ACHN (cell line): ENCODE data around the gene EP300.
"Not testable (repeated sequence)": the region's sequence is repeated elsewhere in the genome, so short reads cannot be mapped to it uniquely, and the experiment has no call there.

Experiments
- DNase-seq: peaks from one replicate; pipeline ENCODE4 v3.0.0-alpha.2; 2015
- in situ Hi-C: cut with HindIII; loops from 2 replicates; pipeline ENCODE4 v1.10.0; 2017; ENCODE audit warnings: low sequenced_read_pairs, low pct_ligation_motif_present, low pct_unique_long_range_greater_than_20kb

Gene EP300

DNA sequence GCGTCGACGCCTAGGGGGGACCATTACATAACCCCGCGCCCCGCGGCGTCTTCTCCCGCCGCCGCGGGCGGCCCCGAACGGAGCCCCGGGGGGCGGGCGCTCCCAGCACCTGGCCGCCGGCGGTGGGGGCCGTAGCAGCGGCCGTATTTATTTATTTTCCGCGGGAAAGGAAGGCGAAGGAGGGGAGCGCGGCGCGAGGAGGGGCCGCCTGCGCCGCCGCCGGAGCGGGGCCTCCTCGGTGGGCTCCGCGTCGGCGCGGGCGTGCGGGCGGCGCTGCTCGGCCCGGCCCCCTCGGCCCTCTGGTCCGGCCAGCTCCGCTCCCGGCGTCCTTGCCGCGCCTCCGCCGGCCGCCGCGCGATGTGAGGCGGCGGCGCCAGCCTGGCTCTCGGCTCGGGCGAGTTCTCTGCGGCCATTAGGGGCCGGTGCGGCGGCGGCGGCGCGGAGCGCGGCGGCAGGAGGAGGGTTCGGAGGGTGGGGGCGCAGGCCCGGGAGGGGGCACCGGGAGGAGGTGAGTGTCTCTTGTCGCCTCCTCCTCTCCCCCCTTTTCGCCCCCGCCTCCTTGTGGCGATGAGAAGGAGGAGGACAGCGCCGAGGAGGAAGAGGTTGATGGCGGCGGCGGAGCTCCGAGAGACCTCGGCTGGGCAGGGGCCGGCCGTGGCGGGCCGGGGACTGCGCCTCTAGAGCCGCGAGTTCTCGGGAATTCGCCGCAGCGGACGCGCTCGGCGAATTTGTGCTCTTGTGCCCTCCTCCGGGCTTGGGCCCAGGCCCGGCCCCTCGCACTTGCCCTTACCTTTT lies at the start of gene EP300:
Gene EP300 (plus strand): TSS at position 570 of the 795 bp plus-strand sequence. CDS start 413 bp downstream, outside the sequence.
- in situ Hi-C loops = no loop called here
- DNase-seq = peak; percentile 79

DNA sequence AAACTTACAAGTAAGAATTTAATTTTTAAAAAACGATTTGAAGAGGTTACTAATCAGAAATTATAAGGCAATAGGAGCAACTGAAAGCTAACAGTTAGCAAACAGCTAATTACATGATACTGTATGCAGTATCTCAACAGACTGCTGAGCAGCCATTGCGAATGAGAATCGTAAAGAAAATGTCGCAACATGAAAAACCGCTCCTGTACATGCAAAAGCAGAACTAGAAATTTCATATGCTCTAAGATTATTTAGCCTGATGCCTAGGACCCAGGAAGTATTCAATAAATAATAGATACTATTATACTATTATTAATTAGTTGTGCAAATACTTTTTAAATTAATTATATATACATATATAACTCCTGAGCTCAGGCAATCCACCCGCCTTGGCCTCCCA lies 48.7 kb upstream of the EP300 start:
- no peak for DNase-seq
- in situ Hi-C loops = no loop called here

DNA sequence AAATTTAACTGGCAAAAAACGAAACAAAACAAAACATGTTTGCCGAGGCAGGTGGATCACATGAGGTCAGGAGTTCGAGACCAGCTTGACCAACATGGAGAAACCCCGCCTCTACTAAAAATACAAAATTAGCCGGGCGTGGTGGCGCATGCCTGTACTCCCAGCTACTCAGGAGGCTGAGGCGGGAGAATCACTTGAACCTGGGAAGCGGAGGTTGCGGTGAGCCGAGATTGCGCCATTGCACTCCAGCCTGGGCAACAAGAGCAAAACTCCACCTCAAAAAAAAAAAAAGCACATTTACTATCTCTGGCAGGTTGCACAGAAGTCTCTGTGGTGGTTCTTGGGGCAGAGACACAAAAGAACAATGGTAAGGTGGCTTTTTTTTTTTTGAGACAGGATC lies 46.8 kb upstream of the EP300 start:
- DNase-seq, in situ Hi-C loops: not testable (repeated sequence)

DNA sequence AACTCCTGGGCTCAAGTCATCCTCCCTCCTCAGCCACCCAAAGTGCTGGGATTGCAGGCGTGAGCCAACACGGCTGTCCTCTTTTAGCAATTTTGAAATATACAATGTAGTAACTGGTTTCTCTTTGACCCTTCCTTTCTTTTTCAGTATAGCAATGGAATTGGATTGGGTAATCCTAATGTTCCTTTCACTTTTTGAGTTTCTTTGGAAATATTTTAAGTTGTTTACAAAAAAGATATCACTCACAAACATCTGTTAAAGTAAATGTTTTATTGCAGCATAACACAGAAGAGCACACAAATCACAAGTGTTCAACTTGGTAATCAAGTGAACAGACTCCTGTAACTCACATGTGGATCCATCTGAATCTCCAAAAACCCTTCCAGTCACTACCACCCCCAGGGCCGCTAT lies 44.6 kb upstream of the EP300 start:
- in situ Hi-C loops = no loop called here

DNA sequence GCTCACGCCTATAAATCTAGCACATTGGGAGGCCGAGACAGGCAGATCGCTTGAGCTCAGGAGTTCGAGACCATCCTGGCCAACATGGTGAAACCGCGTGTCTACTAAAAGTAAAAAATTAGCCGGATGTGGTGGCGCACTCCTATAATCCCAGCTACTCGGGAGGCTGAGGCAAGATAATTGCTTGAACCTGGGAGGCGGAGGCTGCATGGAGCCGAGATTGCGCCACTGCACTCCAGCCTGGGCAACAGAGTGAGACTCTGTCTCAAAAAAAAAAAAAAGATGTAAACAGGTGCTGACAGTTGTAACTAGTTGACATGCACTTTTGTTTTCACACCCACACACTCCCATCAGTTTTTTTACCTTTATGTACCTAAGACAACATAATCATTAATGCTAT lies 44.0 kb upstream of the EP300 start:
- in situ Hi-C loops, DNase-seq: not testable (repeated sequence)

More for the DNA sequence above, 44.6 kb upstream of the EP300 start:
- DNase-seq = no peak

DNA sequence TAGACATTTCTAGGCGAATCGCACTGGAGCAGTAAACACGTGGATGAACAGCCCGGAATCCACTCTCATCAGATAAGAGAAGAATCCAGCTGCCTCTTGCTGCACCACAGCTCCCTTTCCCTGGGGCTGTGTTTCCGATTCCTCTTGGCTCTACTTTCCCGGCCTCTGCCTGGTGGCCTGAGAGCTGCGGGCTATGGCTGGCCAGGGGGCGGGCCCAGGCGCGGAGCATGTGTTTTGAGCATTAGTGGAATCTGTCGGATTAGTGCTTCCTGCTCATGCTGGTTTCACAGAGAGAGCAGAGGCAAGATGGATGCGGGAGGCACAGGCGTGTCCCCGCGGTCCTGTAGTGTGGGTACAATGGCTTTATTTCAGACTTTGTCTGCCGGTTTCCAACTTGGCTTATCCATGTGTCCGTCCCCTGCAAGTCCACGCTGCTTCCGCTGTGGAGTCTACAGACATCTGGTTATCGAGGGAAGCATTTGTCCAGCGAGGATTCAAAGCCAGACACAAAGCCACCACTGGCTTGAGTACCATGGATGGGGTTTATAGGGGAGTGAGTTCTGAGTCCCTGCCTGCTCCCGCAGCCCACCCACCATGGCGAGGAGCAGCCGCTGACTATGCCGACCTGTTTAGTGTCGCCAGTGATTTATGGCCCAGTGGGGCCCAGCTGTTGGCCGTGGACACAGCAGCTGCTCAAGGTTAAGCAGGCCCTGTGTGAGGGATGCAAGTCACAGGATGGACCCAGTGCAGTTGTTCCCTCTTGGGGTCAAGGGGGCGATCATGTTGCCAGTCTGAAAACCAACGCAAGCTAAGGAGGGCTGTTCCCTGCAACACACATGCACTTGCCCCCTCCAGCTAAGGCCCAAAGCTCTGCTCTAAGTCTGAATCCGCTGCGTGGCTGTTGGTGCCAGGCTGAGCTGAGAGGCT lies 43.3 kb upstream of the EP300 start:
- in situ Hi-C loops = no loop called here
- no peak for DNase-seq

DNA sequence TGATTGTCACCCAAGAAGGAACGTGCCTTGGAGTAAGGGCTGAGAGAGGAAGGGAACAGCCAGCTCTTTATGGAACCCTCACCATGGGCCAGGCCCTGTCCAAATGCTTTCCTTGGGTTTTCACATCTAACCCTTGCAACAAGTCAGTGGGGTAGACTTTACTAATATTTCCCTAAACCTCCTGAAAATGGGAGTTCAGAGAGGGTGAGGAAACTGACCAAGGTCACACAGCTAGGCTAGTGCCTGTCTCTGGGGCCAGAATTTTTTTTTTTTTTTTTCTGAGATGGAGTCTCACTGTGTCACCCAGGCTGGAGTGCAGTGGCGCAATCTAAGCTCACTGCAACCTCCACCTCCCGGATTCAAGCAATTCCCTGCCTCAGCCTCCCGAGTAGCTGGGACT lies 42.6 kb upstream of the EP300 start:
- in situ Hi-C loops, DNase-seq: not testable (repeated sequence)

DNA sequence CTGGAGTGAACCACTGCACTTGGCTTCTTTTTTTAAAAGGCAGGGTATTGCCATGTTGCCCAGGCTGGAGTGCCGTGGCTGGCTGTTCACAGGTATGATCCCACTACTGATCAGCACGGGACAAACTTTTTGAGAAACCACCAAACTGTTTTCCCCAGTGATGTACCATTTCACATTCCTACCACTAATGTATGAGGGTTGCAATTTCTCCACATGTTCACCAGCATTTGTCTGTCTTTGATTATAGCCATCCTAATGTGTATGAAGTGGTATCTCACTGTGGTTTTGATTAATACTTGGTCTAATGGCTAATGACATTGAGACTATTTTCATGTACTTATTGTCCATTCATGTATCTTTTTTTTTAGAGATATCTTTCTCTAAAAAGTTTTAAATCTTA lies 41.5 kb upstream of the EP300 start:
- in situ Hi-C loops = no loop called here
- DNase-seq = no peak

DNA sequence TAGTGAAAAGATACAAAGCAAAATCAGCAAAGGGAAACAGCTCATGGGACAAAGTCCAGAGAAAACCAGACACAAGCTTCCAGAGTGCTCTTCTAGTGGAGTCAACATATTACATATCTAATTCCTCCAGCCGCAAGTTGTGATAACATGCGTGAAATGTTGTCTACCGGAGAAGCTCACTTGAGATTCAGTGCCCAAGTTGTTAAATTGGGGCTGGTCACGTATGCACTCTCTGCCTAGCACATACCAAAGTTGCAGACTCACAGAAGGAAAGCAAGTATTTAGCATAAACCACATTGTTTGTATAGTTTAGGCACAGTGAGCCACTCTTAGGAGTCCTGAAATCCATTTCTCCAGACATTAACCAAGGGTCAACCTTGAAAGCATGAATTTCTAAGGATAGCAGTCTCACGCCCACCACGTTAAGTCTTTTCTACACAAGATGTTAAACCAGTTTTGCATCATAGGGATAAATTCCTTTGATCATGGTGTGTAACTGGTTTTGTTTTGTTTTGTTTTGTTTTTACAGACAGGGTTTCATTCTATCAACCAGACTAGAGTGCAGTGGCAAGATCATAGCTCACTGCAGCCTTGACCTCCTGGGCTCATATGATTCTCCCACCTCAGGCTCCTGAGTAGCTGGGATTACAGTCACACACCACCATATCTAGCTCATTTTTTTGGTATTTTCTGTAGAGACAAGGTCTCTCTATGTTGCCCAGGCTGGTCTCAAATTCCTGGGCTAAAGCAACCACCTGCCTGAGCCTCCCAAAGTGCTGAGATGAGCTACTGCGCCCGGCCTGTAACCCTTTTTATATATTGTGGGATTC lies 39.5 kb upstream of the EP300 start:
- no peak for DNase-seq
- in situ Hi-C loops = no loop called here

DNA sequence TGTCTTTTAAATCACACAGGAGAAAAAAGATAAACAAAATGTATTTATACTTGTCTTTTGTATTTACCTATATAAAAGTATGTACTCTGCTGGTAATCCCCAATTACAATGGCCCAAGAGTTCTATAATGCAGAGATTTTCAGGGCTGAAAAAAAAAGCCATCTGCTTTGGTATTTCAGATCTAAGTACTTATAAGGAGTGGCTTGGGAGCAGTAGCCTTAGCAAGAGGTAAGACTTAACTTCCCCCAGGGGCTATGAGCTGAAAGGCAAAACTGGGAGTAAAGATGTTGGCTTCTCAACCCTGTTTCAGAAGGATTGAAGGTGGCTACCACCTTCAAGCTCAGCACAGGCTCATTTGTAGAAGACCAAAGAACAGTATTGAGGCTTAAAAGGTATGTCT lies 35.3 kb upstream of the EP300 start:
- DNase-seq = no peak
- in situ Hi-C loops = no loop called here

DNA sequence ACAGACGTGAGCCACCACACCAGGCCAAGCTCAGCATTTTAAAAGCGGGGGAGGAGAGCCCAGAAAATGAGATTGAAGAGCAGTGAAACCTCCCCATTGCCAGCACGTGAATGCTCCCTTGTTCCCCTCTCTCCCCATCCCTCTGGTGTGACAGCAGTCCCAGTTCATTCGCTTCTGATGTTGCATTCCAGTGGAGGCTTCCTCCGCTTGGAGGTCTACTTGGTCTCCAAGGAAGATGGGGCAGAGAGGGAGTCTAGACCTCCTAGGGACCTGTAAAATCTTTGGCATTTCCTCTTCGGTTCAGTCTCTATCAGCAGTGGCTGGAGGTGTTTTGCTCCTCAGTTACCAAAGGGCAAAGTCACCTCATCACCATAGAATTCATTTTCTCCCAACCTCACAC lies 30.2 kb upstream of the EP300 start:
- in situ Hi-C loops = no loop called here
- DNase-seq = no peak

DNA sequence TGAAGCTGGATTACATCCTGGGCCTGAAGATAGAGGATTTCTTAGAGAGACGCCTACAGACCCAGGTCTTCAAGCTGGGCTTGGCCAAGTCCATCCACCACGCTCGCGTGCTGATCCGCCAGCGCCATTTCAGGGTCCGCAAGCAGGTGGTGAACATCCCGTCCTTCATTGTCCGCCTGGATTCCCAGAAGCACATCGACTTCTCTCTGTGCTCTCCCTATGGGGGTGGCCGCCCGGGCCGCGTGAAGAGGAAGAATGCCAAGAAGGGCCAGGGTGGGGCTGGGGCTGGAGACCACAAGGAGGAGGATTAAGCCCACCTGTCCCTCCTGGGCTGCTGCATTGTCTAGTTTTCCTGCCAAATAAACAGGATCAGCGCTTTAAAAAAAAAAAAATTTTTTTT lies 28.1 kb upstream of the EP300 start:
- in situ Hi-C loops, DNase-seq: not testable (repeated sequence)

DNA sequence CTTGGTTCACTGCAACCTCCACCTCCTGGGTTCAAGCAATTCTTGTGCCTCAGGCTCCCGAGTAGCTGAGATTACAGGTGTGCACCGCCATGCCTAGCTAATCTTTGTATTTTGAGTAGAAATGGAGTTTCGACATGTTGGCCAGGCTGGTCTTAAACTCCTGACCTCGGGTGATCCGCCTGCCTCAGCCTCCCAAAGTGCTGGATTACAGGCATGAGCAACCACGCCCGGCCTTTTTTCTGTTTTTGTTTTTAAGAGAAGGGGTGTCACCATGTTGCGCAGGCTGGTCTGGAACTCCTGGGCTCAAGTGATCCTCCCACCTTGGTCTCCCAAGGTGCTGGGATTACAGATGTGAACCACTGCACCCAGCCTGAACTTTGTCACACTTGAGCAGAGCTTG lies 26.1 kb upstream of the EP300 start:
- DNase-seq, in situ Hi-C loops: not testable (repeated sequence)

DNA sequence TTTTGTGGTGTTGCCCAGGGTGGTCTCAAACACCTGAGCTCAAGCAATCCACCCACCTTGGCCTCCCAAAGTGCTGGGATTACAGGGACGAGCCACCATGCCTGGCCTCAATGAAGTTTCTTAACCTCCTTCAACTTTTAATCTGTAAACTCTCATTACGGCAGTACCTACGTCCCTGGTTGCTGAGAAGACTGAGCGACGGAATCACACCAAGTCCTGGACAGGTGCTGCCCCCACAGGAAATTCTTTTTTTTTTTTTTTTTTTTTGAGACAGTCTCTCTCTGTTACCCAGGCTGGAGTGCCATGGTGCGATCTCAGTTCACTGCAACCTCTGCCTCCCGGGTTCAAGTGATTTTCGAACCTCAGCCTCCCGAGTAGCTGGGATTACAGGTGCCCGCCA lies 24.4 kb upstream of the EP300 start:
- in situ Hi-C loops, DNase-seq: not testable (repeated sequence)

DNA sequence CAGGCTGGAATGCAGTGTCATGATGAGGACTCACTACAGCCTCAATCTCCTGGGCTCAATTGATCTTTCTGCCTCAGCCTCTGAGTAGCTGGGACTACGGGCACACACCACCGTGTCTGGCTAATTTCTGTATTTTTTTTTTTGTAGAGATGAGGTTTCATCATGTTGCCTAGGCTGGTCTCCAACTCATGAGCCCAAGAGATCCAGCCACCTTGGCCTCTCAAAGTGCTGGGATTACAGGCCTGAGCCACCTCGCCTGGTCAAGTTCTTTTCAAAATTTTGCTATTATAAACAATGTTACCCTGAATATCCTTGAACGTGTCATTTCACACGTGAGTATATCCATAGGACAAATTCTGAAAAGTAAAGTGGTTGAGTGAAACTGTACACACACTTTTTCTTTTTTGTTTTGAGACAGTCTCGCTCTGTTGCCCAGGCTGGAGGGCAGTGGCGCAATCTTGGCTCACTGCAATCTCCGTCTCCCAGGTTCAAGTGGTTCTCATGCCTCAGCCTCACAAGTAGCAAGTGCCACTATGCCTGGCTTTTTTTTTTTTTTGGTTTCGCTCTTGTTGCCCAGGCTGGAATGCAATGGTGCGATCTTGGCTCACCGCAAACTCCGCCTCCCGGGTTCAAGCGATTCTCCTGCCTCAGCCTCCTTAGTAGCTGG lies 21.6 kb upstream of the EP300 start:
- in situ Hi-C loops = no loop called here
- DNase-seq = no peak

DNA sequence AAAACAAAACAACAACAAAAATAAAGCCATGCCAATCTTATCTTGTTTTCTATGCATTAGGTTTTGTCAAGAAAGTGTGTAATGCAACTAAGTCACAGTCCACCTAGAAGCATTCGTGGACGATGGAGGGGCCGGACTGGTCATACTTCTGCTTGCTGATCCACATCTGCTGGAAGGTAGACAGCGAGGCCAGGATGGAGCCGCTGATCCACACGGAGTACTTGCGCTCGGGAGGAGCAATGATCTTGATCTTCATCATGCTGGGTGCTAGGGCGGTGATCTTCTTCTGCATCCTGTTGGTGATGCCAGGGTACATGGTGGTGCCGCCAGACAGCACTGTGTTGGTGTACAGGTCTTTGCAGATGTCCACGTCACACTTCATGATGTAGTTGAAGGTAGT lies 18.3 kb upstream of the EP300 start:
- in situ Hi-C loops = no loop called here
- no peak for DNase-seq

DNA sequence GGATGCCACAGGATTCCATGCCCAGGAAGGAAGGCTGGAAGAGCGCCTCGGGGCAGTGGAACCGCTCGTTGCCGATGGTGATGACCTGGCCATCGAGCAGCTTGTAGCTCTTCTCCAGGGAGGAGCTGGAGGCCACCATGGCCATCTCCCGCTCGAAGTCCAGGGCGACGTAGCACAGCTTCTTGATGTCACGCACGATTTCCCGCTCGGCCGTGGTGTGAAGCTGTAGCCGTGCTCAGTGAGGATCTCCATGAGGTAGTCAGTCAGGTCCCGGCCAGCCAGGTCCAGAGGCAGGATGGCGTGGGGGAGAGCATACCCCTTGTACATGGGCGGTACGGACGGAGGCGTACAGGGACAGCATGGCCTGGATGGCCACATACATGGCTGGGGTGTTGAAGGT lies 17.9 kb upstream of the EP300 start:
- no peak for DNase-seq
- in situ Hi-C loops = no loop called here
